Lower lobe of right lung (tissue), 2 donors: ENCODE measurements around the gene SPAG7. TPM values are rescaled to one million over a fixed set of nuclear protein-coding genes. Genes with fewer than 3 reads are reported as not detected.

ENCODE experiments used
- ATAC-seq, 2 donors: fragments of 200-7000 bp; cut with Tn5 transposase; one replicate each; pipeline ENCODE4 v1.9.1; 2020 to 2022; ENCODE audit warnings: mild to moderate bottlenecking in 2 of 2, moderate library complexity in 2 of 2
- DNase-seq: peaks from one replicate; pipeline ENCODE4 v3.0.0-alpha.2; 2020
- H3K27ac ChIP-seq: fragments of 200-600 bp; one replicate; pipeline ENCODE4 v1.8.0; 2022
- H3K27me3 ChIP-seq: fragments of 200-600 bp; one replicate; pipeline ENCODE4 v1.8.0; 2022; ENCODE audit warnings: low read depth
- H3K36me3 ChIP-seq: fragments of 200-600 bp; one replicate; pipeline ENCODE4 v1.8.0; 2022; ENCODE audit warnings: mild to moderate bottlenecking
- H3K4me1 ChIP-seq: fragments of 200-600 bp; one replicate; pipeline ENCODE4 v1.8.0; 2022
- H3K4me3 ChIP-seq: fragments of 200-600 bp; one replicate; pipeline ENCODE4 v1.8.0; 2022; ENCODE audit warnings: mild to moderate bottlenecking
- H3K9me3 ChIP-seq: fragments of 200-600 bp; one replicate; pipeline ENCODE4 v1.8.0; 2022
- CTCF ChIP-seq: fragments of 200-600 bp; IDR thresholded peaks from one replicate; pipeline ENCODE4 v1.8.0; 2022; ENCODE audit warnings: antibody characterized with exemption, mild to moderate bottlenecking
- intact Hi-C: fragments of 100-400 bp; cut with DNase I; formaldehyde crosslinking; loops from one replicate; pipeline ENCODE4 v1.11.0; 2022
- long read RNA-seq: library from polyadenylated mRNA; unstranded; transcript quantifications from one replicate; pipeline ENCODE4 v2.0.0, GENCODE V29; 2021
- total RNA-seq: library from RNA; stranded (reverse); fragmentation: NEBNext Ultra II Directional; extraction: Animal tissue kit (Norgen Biotek cat#: 25700); gene quantifications from one replicate; pipeline ENCODE4 v1.2.1, GENCODE V29; 2021
- donor health status: DM: no; HTN: yes; CAD: no; lungs with severe emphysema.

The SPAG7 gene
- total RNA-seq = 56.3 TPM
- long read RNA-seq, transcript SPAG7-201 (7 exons, 1,058 nt) = major isoform, 29 of 45 reads
- long read RNA-seq, transcript SPAG7-207 (6 exons, 1,094 nt) = minor isoform, 5 of 45 reads
- long read RNA-seq, partial matches to known transcripts = 3 of 45 reads
- long read RNA-seq, other reads (novel, unspliced or antisense) = 6 of 45 reads

DNA sequence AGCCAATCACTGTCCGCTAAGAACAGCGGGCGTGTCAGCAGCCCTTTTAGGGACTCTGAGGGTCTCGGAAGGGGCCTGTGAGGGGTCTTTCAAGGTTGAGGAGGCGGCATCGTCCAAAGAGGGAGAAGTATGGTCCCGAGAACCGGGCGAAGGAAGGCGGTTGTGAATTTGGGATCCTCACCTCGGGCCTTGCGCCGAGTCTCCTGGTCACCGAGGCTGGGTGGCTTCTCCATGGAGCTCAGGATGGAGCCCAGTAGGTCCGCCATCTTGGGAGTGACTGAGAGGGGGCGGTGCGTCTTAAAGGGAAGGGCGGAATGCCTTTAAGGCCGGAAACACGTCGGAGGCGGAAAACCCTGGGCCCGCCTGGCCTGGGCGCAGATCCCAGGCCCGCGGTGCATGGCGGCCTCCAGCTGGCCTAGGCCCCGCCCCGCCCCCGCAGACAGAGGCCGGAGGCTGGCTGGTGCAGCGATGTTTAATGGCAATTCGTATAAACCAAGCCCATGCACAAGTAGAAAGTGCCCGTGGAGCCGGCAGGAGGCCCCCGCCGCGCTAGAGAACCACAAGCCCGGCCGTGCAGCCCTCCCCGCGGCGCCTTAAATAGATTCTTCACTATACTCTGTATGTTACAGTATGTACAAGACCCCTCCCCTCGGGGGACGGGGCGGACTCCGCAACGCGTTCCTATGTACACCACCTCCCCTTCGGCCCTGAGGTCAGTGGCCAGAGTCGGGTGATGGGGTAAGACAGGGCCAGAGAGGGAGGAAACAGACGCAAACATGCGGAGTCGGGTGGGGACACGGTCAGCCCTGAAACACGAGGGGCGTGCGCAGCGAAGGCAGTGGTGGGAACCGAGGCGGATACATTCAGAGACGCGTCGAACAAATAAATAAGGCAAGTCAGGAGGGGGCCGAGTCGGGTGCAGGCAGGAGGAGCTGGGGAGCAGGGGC, at the start of gene SPAG7:
Gene SPAG7, minus strand, starts transcription at position 279 of the 947 bp plus-strand sequence. Its CDS starts 13 bp downstream, at position 266.
- ATAC-seq = peak; percentile 88 to 94
- intact Hi-C loops = no loop called here
- peaks cover 41% of the 10 kb centered on the region for H3K4me1 ChIP-seq
- H3K27me3 ChIP-seq = no peaks in the 10 kb centered on the region
- peak; percentile 96 for DNase-seq
- no peaks in the 10 kb centered on the region for H3K9me3 ChIP-seq
- peak within 1 kb of the TSS; percentile 93 for H3K27ac ChIP-seq
- no peak for TF ChIP-seq CTCF
- peak within 1 kb of the TSS; percentile 94 for H3K4me3 ChIP-seq
- peaks cover 37% of the 10 kb centered on the region for H3K36me3 ChIP-seq

GRCh38 chr17:5014357-5014756, 46.7 kb upstream of the SPAG7 start:
- intact Hi-C loops = no loop called here
- no peak for ATAC-seq
- no peak for DNase-seq
- no peak overlapping the region for H3K27ac ChIP-seq
- H3K36me3 ChIP-seq = peaks cover 95% of the 10 kb centered on the region
- H3K27me3 ChIP-seq = no peaks in the 10 kb centered on the region
- no peak for TF ChIP-seq CTCF
- no peaks in the 10 kb centered on the region for H3K9me3 ChIP-seq
- no peaks in the 10 kb centered on the region for H3K4me1 ChIP-seq
- no peak overlapping the region for H3K4me3 ChIP-seq

DNA sequence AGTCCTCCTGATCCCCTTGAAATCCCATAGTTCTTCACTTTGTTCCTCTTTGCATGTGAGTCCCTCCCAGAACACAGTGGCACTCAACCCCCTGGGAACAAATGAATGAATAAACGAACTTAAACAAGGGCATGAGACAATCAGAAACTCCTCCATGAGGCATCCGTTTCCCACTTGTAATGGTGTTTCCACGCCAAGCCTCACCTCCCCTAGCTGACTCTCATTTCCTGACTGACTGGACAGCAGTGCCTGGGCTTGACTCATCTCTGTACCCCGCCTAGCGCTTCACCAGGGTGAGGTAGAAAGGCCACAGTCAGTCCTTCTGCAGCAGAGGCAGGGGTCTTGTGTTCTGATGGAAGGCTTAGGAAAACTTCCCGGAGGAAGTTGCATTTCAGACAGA, 44.3 kb upstream of the SPAG7 start:
- DNase-seq (no peak), ATAC-seq (no peak)
- Histone ChIP-seq H3K9me3 (no peaks in the 10 kb centered on the region), H3K27me3 (no peaks in the 10 kb centered on the region), H3K4me1 (no peaks in the 10 kb centered on the region), H3K36me3 (peaks cover 91% of the 10 kb centered on the region), H3K27ac (no peak overlapping the region), H3K4me3 (no peak overlapping the region)
- intact Hi-C loops = no loop called here
- TF ChIP-seq CTCF = no peak

DNA sequence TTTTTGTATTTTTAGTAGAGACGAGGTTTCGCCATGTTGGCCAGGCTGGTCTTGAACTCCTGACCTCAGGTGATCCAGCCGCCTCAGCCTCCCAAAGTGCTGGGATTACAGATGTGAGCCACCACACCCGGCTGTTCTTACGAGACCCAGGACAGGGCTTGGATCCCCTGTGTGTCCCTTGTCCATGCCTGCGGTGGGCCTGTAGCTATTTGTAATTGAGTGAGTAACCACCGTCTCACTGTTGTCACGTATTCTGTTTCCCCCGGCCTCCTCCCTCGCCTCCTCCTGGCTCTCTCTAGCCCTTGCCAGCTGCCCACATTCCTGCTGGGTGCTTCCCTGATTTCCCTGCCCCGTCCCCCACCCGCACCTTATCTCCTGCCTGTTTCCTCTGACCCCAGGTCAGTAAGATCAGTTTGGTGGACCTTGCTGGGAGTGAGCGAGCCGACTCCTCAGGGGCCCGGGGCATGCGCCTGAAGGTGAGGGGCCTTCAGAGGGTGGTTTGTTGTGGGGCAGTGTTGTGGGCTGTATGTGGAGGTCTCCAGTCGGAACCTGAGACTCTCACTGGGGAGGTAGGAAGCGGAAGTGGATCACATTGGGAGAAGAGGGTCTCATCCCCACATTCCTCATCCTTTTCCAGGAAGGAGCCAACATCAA, 35.7 kb upstream of the SPAG7 start:
- no peak for ATAC-seq
- H3K27me3 ChIP-seq = no peaks in the 10 kb centered on the region
- H3K9me3 ChIP-seq = no peaks in the 10 kb centered on the region
- no peak overlapping the region for H3K27ac ChIP-seq
- no peak overlapping the region for H3K4me3 ChIP-seq
- H3K36me3 ChIP-seq = peaks cover 75% of the 10 kb centered on the region
- TF ChIP-seq CTCF = no peak
- DNase-seq = no peak
- peaks cover 29% of the 10 kb centered on the region for H3K4me1 ChIP-seq
- intact Hi-C loops = no loop called here

DNA sequence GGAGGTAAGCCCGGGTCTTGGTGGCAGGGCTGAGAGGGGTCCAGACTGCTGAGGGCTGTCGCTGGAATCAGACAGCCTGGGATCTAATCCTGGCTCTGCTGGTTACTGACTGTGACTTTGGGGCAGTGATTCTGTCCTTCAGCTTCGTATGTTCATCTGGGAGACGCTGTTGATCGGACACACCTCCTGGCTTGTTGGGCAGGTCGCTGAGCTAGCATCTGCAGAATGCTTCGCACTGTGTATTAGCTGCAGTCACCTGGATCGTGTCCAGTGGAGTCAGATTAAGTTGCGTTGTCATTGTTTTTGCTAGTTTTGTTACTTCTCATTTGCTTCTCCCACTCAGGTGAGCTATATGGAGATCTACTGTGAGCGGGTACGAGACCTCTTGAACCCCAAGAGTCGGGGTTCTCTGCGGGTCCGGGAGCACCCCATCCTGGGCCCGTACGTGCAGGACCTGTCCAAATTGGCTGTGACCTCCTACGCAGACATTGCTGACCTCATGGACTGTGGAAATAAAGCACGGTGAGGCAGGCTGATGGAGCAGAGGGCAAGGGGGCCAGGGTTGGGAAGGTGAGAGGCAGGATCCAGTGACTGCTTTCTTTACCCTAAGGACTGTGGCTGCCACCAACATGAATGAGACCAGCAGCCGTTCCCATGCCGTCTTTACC, 34.6 kb upstream of the SPAG7 start:
- ATAC-seq (no peak), DNase-seq (no peak)
- TF ChIP-seq CTCF = no peak
- Histone ChIP-seq H3K36me3 (peaks cover 64% of the 10 kb centered on the region), H3K27me3 (no peaks in the 10 kb centered on the region), H3K27ac (no peak overlapping the region), H3K4me3 (no peak overlapping the region), H3K9me3 (no peaks in the 10 kb centered on the region), H3K4me1 (peaks cover 30% of the 10 kb centered on the region)
- intact Hi-C loops = no loop called here
